ENCODE measurements around the gene DOCK10. TPM values are rescaled to one million over a fixed set of nuclear protein-coding genes. Genes with fewer than 3 reads are reported as not detected.

Gene DOCK10
- total RNA-seq, 1 donor from 2014 or later: 2.0 TPM

GRCh38 chr2:224838335-224838734 is 203.9 kb downstream of the DOCK10 start:
- DNase-seq (ENCODE audit: low read depth in 2 of 2): peak; percentile 51 to 53

GRCh38 chr2:224837558-224837957 is 204.7 kb downstream of the DOCK10 start:
- DNase-seq (ENCODE audit: low read depth in 2 of 2): peak; percentile 84 to 97

GRCh38 chr2:224837066-224837465 is 205.2 kb downstream of the DOCK10 start:
- DNase-seq (ENCODE audit: low read depth in 2 of 2): peak in 1 of 2 donors; percentile 64

DNA sequence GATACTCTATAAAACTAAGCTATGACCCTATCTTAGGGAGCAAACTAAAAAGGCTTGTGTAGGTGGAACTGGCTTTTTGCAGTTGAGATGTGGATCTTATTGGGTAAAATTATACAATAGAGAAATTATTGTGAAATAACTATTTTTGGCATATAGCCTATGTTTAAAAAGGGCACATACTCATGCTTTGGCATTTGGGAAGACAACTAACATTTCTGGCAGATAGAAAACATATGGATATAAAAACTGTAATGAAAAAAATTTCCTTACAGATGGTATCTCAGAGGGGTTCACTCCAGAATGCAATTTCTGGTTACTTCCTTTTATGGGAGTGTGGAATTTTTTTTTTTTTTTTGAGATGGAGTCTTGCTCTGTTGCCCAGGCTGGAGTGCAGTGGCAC is 206.0 kb downstream of the DOCK10 start:
- no peak for DNase-seq (ENCODE audit: low read depth in 2 of 2)

DNA sequence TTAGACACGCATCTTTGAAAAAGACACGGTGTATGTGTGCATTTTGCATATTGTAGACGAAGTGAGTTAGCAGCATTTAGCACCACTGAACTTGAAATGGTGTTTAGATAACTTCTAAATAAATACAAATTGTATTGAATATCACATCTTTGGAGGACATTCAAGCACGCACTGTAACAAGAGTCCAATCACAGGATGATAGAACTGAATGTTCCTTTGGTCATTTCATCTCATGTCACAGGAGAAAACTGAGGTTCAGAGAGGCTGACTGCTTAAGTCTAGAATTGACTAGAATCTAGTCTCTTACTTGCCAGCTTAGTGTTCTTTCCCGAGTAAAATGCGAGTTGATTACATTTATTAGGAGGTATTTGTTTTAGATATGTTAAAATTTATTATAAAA is 206.9 kb downstream of the DOCK10 start:
- no peak for DNase-seq (ENCODE audit: low read depth in 2 of 2)

DNA sequence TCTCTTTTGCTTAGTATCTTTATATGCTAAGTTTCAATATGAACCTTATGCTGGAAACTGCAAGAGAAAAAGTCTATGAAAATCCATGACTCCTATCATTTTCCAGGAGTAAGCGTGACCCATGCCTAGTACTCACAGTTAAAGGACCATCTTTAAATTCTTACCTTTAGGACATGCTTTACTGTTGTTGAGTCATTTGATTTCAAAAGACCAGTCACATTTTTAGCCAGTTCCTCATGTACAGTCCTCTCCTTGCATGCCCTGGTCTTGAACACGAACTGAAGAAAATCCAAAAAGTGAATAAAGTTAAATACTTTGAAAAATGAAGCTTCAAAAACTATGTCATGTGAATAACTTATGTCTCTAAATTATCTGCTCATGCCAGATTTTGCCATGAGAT is 208.3 kb downstream of the DOCK10 start:
- no peak for DNase-seq (ENCODE audit: low read depth in 2 of 2)

DNA sequence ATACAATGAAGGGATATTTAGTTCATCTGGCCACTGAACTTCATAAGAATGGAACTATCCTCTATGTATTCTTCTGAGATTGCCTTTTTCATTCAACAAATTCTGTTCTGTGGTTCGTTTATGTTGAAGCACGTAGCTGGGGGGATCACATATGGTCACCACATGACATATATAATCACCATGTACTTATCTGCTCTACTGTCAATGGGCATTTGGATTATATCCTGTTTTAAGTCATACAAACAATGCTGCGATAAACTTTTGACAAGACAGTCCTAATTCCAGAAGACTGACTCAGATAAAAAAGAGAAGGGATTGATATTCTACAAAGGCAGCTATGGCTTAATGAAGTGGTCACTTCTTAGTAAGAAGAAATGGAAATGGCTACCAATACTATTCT is 210.1 kb downstream of the DOCK10 start:
- DNase-seq (ENCODE audit: low read depth in 2 of 2): no peak

DNA sequence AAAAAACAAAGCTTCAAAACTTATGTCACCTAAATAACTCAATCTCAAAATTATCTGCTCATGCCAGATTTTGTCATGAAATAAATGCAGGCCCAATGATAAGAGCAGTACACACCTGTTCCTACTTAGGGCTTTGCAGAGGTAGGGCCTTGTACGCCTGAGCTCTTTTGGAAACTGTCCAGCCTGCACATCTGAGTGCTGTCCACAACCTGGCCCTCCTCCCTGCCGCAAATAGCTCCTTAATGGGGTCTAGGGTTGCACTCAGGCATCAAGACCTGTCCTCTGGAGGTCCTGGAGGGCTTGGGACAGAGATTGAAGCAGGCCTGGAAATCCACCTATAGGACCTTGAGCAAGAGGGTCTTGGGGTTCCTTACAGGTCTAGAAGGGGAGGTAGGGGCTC is 210.7 kb downstream of the DOCK10 start:
- no peak for DNase-seq (ENCODE audit: low read depth in 2 of 2)

DNA sequence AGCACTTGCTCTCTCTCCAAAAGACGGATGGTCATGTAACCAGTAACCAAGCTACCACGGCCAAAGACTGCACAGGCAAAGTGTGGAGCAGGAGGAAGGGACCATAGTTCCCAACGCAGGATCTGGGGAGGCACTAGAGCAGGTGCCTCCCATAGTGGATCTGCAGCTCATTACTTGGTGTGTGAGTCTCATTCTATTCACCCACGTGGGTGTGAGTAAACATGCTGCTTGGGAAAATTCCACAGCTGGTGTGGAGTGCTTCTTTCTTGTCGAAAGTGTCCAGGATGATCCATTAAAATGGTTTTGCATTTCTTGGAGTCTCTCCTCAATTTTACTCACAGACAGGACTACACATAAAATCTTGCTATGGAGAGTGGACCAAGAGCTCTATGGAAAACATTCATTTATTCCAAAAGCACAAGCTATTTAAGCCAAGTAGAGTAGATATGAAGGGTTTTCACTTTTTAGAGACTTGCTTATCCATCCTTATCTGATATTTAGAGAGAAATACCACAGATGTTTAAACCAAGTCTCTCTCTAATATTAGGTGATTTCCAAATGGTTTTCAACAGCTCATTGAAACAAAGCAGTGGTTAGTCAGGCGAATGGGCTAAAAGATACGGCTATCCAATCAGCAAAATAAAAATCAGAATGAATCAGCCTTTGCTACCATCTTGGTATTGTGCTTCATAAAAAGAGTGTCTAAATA is 221.8 kb downstream of the DOCK10 start:
- DNase-seq (ENCODE audit: low read depth in 2 of 2): no peak

DNA sequence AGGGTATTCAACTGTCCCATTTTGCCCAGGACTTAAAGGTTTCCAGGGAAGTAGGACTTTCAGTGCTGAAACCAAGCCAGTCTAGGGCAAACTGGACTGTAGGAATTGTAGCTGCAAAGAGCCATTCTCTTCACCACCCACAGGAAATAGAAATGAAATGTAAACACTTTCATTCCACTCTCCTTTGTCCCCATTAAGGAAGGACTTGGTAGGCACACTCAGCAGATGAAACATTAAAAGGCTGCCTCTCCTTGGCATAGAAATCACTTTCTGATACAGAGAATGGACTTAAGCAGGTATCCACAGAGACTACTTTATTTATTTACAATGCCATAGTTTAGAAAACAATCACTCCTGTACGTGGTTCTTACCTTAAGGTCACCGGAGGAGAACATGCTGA is 223.2 kb downstream of the DOCK10 start:
- peak; percentile 4 to 38 for DNase-seq (ENCODE audit: low read depth in 2 of 2)

DNA sequence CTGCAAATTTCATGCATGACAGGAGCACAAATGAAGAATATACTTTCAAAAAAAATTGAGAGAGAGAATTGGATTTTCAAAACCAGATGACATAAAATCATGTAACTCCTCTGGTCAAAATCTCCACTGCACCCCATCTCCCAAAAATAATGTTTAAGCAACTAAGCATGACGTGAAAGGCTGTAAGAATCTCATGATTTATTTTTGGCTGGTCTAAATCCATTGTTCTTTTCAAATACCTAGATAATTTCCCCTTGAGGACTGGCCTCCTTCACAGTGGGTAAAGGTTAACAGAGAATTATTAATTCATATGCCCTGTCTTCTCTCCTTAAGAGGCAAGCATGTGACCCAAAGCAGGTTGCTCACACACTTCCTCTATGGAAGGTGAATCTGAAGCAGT is 224.6 kb downstream of the DOCK10 start:
- DNase-seq (ENCODE audit: low read depth in 2 of 2): peak in 1 of 2 donors; percentile 8

DNA sequence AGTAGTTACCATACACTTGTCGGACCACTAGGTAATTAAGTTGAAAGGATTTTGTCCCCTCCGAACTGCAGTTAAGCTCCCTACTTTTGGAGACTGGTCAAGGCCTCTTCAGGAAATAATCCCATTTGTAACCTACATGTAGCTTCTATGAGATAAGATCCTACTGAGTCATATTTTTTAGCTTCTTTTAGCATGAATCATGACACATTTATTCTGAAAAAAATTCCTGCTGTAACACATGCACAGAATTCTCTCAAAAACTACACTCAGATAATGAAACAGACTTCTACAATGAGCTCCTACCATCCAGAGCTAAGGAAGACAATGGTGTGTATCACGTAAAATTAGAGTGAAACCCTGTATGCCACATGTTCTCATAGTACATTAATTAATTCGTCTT is 225.5 kb downstream of the DOCK10 start:
- DNase-seq (ENCODE audit: low read depth in 2 of 2): peak in 1 of 2 donors; percentile 79

- DNase-seq (ENCODE audit: low read depth in 2 of 2): no peak
These were observed 228.7 kb downstream of the DOCK10 start for GRCh38 chr2:224813578-224813977.

- DNase-seq (ENCODE audit: low read depth in 2 of 2): peak; percentile 20 to 42
These were observed 234.9 kb downstream of the DOCK10 start for GRCh38 chr2:224807153-224807964.

DNA sequence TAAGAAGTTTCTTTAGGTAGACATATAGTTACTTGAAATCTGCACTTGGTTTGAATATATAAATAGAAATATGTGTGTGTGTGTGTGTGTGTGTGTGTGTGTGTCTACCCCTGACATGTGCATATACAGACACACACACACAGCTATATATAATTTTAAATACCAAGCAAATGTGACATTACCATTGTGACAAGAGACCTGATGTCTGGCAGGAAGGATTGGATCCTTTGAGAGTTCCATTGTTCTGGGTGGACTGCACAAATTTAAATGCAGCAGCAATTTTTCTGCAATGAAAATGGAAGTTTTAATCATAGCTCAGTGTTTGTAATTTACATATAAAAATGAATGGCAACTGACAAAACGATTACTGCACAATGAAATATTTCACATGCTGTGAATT is 238.3 kb downstream of the DOCK10 start:
- no peak for DNase-seq (ENCODE audit: low read depth in 2 of 2)

DNA sequence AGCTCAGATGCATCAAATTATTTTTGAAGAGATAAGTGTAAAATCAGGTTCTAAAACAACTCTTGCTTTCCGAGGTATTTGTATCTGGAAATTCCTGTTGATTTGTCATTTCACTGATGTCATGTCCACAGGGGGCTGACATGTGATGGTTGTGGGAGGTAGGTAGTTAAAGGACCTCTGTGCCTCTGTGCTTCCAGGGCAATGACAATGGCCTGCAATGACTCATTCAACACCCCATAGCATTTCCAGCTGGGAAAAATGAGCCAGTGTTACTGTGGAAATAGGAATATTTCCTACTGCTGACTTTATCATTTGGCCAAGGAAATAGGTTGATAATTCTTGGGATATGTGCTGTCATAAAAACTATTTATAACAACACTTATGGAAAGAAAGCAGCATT is 239.9 kb downstream of the DOCK10 start:
- DNase-seq (ENCODE audit: low read depth in 2 of 2): peak; percentile 82 to 91

GRCh38 chr2:224801360-224801759 is 240.9 kb downstream of the DOCK10 start:
- no peak for DNase-seq (ENCODE audit: low read depth in 2 of 2)

DNA sequence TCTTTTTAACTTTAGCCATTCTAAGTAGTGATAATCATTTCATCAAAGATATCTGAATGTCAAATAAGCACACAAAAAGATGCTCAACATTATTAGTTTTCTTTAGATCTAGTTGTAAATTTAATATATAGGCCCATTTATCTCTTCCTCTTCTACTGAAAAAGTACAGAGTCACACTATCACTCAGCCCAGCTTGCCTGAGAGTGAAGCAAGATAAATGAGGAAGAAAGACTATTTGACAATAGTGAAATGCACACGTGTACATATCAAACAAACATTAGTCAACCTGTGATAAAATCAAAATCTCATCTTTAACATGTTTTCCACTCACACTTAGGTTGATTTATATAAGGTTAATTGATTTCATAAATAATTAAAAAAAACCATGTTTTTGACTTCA is 242.6 kb downstream of the DOCK10 start:
- DNase-seq (ENCODE audit: low read depth in 2 of 2): no peak

DNA sequence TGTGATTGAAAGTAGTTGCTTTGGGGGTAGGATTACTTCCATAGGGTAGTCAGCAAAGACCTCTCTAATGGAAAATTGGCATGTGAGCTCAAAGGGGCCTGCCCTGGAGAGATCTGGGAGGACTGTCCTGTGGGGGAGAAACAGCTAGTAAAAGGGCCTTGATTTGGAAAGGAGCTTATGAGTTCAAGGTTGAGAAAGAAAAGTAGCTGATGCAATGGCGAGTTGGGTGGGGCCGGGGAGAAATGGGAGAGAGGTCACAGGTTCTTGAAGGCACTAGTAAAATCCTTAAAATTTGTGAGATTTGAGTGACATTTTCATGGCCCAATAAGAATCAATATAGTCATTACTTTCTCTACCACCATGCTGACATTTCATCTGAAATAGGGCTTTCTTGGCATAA is 244.1 kb downstream of the DOCK10 start:
- no peak for DNase-seq (ENCODE audit: low read depth in 2 of 2)

DNA sequence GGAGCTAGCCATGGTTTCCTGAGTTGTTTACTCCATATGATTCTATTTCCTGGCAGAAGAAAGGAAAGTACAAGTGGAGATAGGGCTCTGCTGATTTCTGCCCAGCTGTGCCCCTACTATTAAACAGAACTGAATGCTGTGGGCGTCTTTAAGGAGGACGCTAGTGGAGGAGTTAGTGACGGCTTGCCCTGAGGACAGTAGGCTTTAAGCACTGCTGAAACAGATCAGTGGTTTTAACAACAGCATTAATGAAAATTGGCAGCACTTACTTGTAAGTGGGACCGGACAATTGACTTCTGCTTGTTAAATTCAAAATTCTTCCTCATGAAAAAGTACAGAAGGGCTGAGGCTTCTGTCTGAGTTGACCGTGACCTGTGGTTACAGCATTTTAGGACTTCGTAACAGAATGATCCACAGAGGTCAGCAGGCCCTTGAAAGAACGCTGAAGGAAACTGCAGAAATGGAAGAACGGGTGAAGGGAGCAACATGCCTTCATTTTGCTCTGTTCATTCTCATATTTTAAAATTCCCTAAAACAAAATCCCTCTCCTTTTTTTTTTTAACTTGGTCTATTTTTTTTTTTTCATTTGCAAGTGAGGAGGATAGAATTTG is 245.5 kb downstream of the DOCK10 start:
- DNase-seq (ENCODE audit: low read depth in 2 of 2): no peak

- DNase-seq (ENCODE audit: low read depth in 2 of 2): no peak
These were observed 248.3 kb downstream of the DOCK10 start for GRCh38 chr2:224793946-224794345.

GRCh38 chr2:224786848-224787247 is 255.4 kb downstream of the DOCK10 start:
- no peak for DNase-seq (ENCODE audit: low read depth in 2 of 2)

GRCh38 chr2:224781400-224781799 is 260.9 kb downstream of the DOCK10 start:
- no peak for DNase-seq (ENCODE audit: low read depth in 2 of 2)
